Upper lobe of left lung (tissue), 4 donors: ENCODE results near the gene TLE1.

ENCODE experiments used
- CTCF ChIP-seq, 6 experiments: fragments of 450-650 bp in 4 of 6; fragments of 200-600 bp in 2 of 6; sonication (generic) in 2 of 6; IDR thresholded peaks; one replicate each; pipeline ENCODE4 v1.5.1; 2016 to 2019; ENCODE audit warnings: antibody characterized with exemption in 6 of 6
- EP300 ChIP-seq, 4 donors: sonication (generic); formaldehyde crosslinking; IDR thresholded peaks; one replicate each; pipeline ENCODE4 v1.5.1; 2017; ENCODE audit warnings: antibody characterized with exemption in 4 of 4, control low read depth in 2 of 4
- POLR2A ChIP-seq, 4 donors: fragments of 450-650 bp; IDR thresholded peaks; one replicate each; pipeline ENCODE4 v1.5.1; 2016 to 2017; ENCODE audit warnings: antibody characterized with exemption in 4 of 4, mild to moderate bottlenecking in 2 of 4
- POLR2AphosphoS5 ChIP-seq, 2 donors: sonication (generic); formaldehyde crosslinking; IDR thresholded peaks; one replicate each; pipeline ENCODE4 v1.5.1; 2017; ENCODE audit warnings: antibody characterized with exemption in 2 of 2

GRCh38 chr9:81598811-81599210 is 90.5 kb downstream of the TLE1 start:
- no peak for TF ChIP-seq CTCF (IDR thresholded peaks at IDR 0.05)
- no peak for TF ChIP-seq POLR2A (IDR thresholded peaks at IDR 0.05)
- TF ChIP-seq POLR2AphosphoS5 (IDR thresholded peaks at IDR 0.05) = no peak
- TF ChIP-seq EP300 (IDR thresholded peaks at IDR 0.05) = no peak
